Non-pigmented ciliary epithelial cell (primary cell): ENCODE results near the gene ZACN.
"Not testable (repeated sequence)": the region's sequence is repeated elsewhere in the genome, so short reads cannot be mapped to it uniquely, and the experiment has no call there.

ENCODE experiments used
- DNase-seq: peaks from one replicate; pipeline ENCODE4 v3.0.0-alpha.2; 2010; ENCODE audit warnings: low read depth

ZACN gene

DNA sequence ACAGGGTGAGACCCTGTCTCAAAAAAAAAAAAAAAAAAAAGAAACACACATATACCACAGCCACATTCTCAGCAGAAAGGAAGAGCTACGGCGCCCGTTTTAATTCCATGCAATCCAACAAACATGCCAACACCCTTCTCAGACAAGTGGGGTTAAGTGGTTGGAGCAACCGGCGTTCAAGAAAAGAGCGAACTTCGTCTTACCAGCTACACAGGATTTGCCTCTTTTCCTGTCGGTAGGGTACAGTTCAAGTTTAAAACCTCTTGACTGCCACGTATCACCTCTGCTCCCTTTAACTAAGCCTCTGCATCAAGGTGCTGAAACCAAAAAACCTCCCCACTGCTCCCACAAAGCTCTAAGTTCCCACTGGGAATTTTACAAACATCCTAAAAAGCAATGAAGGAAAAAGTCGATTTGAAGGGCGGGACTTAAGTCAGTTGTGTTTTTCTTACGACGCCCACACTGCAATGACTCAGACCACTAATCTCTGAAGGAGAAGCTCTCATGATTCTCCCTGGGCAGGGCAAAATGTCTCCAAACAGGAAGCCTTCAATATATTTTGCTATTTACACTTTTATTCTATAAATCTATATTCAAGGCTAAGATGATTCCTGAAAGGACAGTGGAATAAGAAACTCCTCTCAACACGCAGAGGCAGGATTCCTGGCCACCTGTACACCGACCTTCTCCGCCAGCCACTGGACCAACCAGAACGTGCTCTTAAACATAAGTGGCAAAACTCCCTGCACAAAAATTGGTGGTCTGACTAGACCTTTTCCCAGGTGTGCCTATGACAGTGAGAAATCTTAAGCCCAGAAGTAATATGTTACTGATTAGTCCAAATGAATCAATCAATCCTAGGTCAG, 25.5 kb upstream of the ZACN start:
- peak; percentile 70 for DNase-seq

DNA sequence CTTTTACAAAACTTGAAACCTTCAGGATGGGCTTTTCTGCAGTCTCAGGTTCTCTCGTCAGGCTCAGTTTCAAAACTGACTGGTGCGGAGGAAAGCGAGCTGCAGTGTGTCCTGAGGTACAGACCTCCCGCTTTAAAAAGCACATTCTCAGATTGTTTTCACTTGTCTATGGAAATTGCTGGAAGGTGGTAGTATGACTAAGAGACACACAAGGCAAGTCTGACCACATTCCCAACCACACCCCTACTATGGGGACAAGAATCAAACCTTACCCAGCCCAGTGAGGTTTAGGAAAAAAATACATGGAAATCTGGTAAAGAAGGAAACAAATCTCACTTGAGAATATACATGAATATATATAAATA, 24.9 kb upstream of the ZACN start:
- peak; percentile 43 for DNase-seq

DNA sequence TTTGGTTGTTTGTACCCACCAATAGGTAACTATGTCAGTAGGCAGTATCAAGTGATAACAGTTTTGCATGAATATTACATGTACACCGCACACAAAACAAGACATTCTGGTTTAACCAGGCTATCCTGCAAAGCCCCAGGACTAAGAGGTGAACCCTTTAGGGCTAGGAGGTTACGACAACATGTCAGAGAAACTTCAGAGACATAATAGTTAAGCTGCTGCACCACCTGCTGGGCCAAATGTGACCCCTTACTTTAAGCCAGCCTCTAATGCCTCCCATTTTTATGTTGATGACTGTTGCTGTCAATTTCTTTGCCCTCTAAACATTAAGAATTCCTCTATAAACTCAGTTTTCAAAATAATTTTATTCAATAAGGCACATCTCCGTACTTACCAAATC, 22.1 kb upstream of the ZACN start:
- no peak for DNase-seq

DNA sequence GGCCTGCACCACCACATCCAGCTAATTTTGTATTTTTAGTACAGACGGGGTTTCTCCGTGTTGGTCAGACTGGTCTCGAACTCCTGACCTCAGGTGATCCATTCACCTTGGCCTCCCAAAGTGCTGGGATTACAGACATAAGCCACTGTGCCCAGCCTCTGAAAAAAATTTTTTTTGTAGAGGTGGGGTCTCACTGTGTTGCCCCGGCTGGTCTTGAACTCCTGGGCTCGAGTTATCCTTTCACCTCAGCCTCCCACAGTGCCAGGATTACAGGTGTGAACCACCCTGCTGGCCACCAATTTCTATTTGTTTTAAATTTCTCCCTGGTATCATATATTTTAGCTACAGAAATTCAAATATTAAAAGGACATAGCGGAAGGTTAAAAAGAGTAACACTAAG, 20.7 kb upstream of the ZACN start:
- DNase-seq, result not testable (repeated sequence)

DNA sequence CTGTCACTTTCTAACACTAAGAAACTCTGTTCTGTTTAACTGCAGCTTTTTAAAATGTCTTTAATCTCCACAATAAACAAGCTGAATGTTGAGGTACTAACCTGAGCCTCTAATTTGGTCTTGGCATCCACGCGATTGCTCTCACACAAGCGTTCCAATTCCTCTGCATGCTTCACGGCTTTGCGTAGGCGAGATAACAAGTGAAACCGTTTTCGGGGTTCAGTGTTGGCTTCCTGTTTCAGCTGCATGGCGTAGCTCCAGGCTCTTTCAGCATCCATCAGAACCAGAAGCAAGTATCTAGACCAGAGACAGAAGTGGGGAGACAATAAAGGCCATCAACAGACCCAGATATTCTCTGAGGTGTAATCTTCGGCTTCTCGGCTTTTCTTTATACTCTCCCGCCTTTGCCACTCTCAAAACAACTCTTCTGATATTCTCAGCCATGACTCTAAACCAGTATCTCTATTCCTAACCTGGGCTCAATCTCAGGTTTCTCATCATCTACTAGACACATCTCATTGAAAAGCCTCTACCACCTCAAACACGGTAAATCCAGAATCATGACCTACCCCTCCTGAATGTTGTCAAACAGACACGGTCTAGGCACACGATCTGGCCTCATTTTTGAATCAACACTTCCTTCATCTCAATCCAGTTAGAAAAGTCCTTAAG, 15.0 kb upstream of the ZACN start:
- no peak for DNase-seq

DNA sequence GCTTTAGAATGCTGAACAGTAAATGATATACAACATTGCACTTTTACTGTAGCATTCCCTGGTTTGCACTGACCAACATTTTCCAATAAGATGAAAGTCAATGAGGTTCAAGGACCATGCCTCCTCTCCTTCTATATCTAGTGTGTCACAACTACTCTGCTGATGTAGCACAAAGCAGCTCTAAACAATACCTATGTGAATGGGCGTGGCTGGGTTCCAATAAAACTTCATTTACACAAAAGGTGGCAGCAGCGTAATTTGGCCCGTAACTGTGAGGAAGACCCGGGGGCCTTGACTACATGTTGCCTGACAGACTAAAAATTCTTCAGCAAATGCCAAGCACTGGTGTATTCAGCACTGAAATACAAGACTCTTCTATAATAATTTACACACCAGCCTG, 13.2 kb upstream of the ZACN start:
- no peak for DNase-seq

DNA sequence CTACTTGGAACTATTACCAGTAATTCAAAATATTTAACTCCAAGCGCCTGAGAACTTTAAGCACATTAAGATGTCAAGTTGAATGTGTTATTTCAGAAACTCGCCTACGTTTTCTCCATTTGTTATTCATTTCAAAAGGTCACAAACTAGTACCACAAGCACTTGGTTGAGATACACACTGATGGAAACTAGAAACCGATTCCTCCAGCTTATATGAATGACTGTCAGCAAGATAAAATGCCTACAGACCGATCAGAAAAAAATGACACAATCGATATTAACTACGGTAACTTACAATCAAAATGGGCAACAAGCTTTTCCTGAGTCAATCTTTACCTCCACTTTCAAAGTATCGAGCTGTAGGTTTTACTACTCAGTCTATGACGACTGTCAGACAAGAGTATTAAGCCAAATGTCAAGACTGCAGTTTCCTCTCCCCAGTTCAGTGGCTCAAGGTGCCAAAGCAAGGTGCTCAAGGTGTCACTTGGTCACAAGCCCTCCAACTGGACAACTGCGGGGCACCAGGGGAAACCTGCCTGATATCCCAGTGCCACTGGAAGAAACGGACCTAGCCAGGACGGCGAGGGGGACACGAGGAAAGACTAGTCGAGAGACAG, 7.3 kb upstream of the ZACN start:
- DNase-seq, result no peak

DNA sequence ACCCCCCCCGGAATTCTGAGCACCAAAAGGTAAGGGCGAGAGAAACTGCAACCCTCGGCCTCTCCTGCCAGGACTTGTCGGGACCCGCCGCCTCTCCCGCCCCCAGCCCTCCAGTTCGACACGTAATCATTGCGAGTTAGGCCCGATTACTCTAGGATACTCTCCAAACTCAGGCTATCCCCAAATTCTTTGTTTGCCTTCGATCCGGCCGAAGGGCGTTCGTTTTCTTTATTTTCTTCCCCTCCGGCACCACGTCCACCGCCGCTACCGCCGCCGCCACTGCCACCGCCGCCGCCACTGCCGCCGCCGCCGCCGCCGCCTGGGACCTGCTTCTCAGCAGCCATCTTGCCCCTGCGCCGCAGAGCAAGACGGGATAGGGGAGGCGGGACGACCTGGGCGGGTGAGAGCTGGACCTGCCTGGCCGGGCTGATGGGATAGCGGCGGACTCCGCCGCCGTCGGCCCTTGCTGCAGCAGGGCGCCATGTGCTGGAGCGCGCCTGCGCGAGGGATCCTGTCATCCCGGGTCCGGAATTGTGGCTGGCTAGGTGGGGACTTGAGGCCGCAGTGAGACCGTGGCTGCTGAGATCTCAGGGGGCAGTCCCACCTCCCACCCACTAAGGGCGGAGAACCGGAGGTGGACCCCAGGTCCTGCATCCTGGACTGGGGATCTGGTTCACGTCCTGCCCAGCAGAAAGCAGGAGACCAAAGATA, 6.7 kb upstream of the ZACN start, which contains the start of gene SRP68:
TSS of gene SRP68 (minus strand) at position 370 of the 711 bp plus-strand sequence. CDS start at position 344, 26 bp downstream.
- peak; percentile 68 for DNase-seq

DNA sequence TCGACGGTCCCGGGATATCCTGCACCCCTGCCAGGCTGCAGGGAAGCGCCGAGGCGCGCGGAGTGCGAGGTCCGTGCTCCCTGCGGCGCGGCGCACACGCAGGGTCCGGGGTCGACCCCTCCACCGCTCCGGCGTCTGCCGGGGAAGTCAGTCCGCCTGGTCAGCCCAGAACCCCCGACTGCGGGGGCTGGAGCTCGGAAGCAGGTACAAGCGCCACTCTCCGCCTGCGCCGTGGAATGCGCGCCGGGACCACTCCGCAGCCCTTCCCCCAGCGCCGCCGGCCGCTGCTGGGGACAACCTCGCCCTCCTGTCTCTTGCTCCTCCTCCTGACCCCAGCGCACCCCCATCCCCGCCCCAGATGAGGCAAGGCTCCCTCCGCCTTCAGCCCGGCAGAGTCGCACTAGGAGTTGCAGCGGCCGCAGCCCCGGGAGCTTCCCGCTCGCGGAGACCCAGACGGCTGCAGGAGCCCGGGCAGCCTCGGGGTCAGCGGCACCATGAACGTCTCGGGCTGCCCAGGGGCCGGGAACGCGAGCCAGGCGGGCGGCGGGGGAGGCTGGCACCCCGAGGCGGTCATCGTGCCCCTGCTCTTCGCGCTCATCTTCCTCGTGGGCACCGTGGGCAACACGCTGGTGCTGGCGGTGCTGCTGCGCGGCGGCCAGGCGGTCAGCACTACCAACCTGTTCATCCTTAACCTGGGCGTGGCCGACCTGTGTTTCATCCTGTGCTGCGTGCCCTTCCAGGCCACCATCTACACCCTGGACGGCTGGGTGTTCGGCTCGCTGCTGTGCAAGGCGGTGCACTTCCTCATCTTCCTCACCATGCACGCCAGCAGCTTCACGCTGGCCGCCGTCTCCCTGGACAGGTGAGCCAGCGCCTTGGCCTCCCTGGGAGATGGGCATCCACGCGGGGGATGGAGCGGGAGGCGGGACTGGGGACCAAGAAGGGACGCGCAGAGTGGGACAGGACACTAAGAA, 4.3 kb upstream of the ZACN start, which contains the start of gene GALR2:
TSS of gene GALR2 (plus strand) at position 392 of the 974 bp plus-strand sequence. CDS start at position 495, 103 bp downstream.
- no peak for DNase-seq

DNA sequence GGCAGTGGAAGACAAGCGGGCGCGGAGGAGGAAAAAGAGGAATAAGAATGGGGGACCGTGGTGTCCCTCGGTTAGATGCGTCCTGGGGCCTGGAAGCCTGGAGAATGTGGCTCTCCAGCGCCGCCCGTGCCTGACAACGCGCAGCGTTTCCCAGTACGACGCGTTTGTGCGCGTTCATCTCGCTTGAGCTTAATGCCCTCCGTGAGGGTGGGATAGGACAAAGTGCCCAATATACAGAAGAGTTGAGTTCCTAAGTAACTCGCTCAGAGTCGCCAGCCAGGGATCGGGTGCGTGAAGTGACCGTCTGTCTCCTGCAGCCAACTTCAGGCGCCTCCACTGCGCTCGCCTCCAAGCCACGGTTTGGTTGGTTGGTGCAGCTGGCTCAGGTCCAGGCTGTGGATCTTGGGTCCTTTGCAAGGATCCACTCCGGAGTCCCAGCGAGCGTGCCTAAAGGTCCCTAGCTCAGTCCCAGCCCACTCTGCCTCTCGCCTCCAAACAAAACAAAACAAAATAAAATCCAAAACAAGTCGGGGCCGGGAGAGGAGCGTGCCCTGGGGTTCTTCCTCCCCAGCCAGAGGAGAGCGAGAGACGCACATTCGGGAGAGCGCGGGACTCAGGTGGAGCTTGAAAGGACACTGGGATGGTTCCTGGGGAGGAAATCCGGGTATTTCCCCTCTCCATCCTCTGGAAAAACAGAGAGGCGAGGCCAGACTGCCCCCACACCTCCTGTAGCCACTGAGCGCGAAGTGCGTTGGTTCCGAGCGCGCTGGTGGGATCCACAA, 3.4 kb upstream of the ZACN start:
- no peak for DNase-seq

DNA sequence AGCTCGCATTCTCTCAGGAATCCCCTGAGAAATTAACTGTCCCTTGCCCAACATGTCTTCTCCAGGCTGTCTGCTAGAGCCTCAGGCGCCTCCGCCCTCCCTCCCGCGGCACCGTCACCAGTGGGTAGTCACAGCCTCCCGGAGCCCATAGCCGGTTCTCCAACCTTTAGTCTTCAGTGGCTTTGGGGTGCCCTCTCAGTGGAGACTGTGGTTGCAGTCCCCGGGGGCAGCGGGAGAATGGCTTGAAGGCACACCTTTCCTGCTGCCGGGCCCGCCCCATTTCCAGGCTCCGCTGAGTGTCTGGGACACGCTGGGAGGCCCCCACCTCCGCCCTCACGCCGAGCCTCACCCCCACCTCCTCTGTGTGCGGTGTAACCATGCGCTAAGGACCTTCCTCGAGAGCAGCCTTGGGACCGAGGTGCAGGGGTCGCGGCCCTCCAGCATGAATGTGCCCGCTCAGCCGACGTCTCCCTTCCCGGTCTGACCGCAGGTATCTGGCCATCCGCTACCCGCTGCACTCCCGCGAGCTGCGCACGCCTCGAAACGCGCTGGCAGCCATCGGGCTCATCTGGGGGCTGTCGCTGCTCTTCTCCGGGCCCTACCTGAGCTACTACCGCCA, 2.7 kb upstream of the ZACN start:
- DNase-seq, result no peak

DNA sequence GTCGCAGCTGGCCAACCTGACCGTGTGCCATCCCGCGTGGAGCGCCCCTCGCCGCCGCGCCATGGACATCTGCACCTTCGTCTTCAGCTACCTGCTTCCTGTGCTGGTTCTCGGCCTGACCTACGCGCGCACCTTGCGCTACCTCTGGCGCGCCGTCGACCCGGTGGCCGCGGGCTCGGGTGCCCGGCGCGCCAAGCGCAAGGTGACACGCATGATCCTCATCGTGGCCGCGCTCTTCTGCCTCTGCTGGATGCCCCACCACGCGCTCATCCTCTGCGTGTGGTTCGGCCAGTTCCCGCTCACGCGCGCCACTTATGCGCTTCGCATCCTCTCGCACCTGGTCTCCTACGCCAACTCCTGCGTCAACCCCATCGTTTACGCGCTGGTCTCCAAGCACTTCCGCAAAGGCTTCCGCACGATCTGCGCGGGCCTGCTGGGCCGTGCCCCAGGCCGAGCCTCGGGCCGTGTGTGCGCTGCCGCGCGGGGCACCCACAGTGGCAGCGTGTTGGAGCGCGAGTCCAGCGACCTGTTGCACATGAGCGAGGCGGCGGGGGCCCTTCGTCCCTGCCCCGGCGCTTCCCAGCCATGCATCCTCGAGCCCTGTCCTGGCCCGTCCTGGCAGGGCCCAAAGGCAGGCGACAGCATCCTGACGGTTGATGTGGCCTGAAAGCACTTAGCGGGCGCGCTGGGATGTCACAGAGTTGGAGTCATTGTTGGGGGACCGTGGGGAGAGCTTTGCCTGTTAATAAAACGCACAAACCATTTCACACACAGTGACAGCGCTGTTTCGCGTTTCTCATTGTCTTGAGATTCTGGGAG, 2.0 kb upstream of the ZACN start:
- no peak for DNase-seq

DNA sequence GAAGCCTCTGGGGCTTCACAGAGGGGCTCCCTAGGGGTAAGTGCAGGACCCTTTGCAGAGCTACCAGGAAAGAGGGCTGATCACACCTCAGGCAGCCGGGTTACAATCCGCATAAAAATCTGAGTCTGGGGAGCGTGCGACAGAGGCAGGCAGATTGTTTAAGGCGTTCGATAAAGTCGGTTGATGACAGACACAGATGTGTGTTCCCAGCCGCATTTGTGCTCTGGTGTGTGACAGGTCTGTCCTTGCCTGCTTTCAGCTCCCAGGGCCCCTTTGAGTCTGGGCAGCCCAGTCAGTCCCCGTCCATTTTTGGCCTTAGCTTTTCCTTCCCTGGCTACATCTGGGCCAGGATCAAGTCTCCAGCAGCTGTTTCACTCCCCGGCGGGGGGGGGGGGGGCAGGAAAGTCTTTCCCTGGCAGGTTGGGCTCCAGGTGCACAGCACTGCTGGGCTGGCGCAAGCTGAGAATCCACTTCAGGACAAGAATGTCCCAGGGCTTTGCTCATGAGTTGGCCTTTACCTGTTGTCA, 1.3 kb upstream of the ZACN start:
- DNase-seq, result no peak

DNA sequence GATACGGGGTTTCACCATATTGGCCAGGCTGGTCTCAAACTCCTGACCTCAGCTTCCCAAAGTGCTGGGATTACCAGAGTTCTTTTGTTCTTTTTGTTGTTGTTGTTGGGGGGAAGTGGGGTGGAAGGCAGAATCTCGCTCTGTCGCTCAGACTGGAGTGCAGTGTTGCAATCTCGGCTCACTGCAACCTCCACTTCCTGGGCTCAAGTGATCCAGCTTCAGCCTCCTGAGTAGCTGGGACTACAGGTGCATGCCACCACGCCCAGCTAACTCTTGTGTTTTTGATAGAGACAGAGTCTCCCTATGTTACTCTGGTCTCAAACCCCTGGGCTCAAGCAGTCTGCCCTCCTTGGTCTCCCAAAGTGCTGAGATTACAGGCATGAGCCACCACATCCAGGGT, 612 bp upstream of the ZACN start:
- DNase-seq, result not testable (repeated sequence)

DNA sequence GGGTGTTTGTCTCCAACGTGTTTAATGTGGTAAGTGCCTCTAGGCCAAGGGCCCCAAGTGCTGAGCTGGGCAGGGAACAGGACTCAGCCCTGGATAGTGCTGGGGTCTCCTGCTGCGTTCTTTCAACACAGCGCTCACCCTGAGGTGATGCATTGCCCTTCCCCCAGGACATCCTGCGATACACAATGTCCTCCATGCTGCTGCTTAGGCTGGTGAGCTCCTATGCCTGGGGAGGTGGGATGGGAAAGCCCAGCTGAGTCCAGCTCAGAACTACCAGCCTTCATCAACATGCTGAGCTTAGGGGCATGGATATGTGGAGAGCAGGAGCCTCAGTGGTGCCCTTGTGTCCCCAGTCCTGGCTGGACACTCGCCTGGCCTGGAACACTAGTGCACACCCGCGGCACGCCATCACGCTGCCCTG, 563 bp downstream of the ZACN start:
- DNase-seq, result no peak

DNA sequence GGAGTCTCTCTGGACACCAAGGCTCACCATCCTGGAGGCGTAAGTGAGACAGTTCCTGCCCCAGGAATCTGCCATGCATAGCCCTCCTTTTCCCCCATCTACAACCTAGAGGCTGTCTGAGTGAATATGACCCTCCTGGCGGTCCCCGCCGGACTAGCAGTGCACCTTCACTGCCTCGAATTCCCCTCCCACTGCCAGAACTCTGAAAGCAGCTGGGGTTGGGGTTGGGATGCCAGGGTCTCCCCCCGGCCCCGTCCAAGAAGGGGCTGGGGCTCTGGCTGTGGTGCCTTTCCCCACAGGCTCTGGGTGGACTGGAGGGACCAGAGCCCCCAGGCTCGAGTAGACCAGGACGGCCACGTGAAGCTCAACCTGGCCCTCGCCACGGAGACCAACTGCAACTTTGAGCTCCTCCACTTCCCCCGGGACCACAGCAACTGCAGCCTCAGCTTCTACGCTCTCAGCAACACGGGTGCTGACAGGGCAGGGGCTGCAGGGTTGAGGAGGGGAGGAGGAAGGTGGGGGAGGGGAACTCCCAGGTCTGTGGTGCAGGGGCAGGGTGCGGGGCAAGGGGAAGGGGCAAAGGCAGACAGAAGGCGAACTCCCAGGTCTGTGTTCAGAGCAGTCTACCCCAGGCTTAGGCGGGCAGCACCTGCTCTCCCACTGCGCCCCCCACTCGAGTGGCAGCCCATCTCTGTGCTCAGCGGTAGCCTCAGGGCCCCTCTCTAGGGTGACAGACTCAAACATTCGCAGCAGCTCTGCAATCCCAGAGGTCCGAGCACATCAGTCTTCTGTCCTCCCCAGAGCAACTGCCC, 1.2 kb downstream of the ZACN start:
- no peak for DNase-seq

DNA sequence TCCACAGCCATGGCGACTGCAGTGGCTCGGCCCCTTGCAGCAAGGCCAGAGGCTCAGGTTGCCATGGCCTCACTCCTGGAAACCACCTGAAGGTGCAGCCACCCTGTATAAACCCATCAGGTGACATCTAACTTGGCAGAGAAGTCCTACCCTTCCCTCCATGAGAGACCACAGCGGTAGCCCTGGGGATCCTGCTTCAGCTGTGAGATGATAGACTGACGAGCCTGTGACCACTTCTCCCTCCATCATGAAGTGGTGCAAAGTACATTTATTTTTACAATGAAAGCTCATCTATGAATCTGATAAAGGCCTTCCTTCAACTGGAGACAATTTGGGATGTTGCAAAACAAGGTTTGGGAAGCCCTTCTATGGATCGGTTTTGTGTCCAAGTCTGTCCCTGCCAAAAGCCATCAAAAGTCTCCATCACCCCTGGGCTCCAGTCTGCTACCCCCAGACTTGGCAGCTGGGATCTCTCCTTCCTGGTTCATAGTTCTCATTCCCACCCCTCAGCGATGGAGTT, 1.8 kb downstream of the ZACN start:
- DNase-seq, result no peak
